ENCODE measurements around the gene KRTAP19-2. TPM values are rescaled to one million over a fixed set of nuclear protein-coding genes. Genes with fewer than 3 reads are reported as not detected.

KRTAP19-2 gene
- total RNA-seq, 1 donor from 2014 or later = not detected

Small RNA genes lying within 50 kb of the gene (small RNA-seq; reads per million reads assigned to genes)
- gene AP000567.1 (not detected), gene KRTAP19-10P (not detected), gene KRTAP19-11P (not detected), gene KRTAP19-9P (not detected)

Other genes with a start within 250 kb of the KRTAP19-2 start
- gene KRTAP24-1, start 204.5 kb downstream of the KRTAP19-2 start, total RNA-seq = not detected
- not detected for gene KRTAP25-1, start 197.9 kb downstream of the KRTAP19-2 start, total RNA-seq
- not detected for gene KRTAP26-1, start 167.1 kb downstream of the KRTAP19-2 start, total RNA-seq
- not detected for gene KRTAP27-1, start 149.7 kb downstream of the KRTAP19-2 start, total RNA-seq
- gene KRTAP23-1, start 138.8 kb downstream of the KRTAP19-2 start, total RNA-seq = not detected
- not detected for gene KRTAP13-2, start 115.2 kb downstream of the KRTAP19-2 start, total RNA-seq
- gene KRTAP13-1, start 91.4 kb downstream of the KRTAP19-2 start, total RNA-seq = not detected
- gene KRTAP13-3, start 61.5 kb downstream of the KRTAP19-2 start, total RNA-seq = not detected
- not detected for gene KRTAP13-4, start 57.2 kb downstream of the KRTAP19-2 start, total RNA-seq
- gene KRTAP15-1, start 47.2 kb downstream of the KRTAP19-2 start, total RNA-seq = not detected
- not detected for gene KRTAP19-1, start 7.1 kb downstream of the KRTAP19-2 start, total RNA-seq
- not detected for gene KRTAP19-3, start 4.6 kb upstream of the KRTAP19-2 start, total RNA-seq
- gene KRTAP19-4, start 9.7 kb upstream of the KRTAP19-2 start, total RNA-seq = not detected
- gene KRTAP19-5, start 14.7 kb upstream of the KRTAP19-2 start, total RNA-seq = not detected
- not detected for gene KRTAP19-6, start 54.4 kb upstream of the KRTAP19-2 start, total RNA-seq
- not detected for gene KRTAP19-7, start 73.9 kb upstream of the KRTAP19-2 start, total RNA-seq
- gene KRTAP22-2, start 103.0 kb upstream of the KRTAP19-2 start, total RNA-seq = not detected
- not detected for gene KRTAP6-3, start 105.0 kb upstream of the KRTAP19-2 start, total RNA-seq
- gene KRTAP6-2, start 111.5 kb upstream of the KRTAP19-2 start, total RNA-seq = not detected
- not detected for gene KRTAP22-1, start 113.7 kb upstream of the KRTAP19-2 start, total RNA-seq
- gene KRTAP6-1, start 126.5 kb upstream of the KRTAP19-2 start, total RNA-seq = not detected
- not detected for gene KRTAP20-1, start 129.0 kb upstream of the KRTAP19-2 start, total RNA-seq
- not detected for gene KRTAP20-4, start 133.2 kb upstream of the KRTAP19-2 start, total RNA-seq
- gene KRTAP20-2, start 147.8 kb upstream of the KRTAP19-2 start, total RNA-seq = not detected
- gene KRTAP20-3, start 155.4 kb upstream of the KRTAP19-2 start, total RNA-seq = not detected
- not detected for gene KRTAP21-3, start 231.3 kb upstream of the KRTAP19-2 start, total RNA-seq

Data from occipital lobe (tissue), 2 donors.